ENCODE results near the gene NOC4L.
A peak's percentile ranks its signal among the peaks of the same experiment; 100 is the strongest.
"Not testable (repeated sequence)": the region's sequence is repeated elsewhere in the genome, so short reads cannot be mapped to it uniquely, and the experiment has no call there.

The NOC4L gene

GRCh38 chr12:132144810-132145168, 532 bp downstream of the NOC4L start:
- DNase-seq = peak; percentile 12

DNA sequence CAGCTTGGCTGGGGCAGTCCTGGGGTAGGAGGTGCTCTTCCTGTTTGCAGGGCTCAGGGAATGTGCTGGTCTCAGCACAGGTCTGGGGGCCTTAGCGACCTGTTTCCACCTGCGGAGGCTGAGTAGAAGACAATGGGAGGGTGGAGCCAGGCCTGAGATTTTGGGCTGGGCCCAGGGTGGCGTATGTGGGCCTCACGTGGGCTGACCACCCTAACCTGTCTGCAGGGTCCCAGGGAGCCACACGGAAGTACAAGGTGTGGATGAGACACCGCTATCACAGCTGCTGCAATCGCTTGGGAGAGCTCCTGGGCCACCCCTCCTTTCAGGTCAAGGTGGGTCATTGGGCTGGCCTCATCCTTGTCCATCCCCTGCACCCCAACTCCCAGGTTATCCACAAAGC, 1.1 kb downstream of the NOC4L start:
- DNase-seq = no peak

DNA sequence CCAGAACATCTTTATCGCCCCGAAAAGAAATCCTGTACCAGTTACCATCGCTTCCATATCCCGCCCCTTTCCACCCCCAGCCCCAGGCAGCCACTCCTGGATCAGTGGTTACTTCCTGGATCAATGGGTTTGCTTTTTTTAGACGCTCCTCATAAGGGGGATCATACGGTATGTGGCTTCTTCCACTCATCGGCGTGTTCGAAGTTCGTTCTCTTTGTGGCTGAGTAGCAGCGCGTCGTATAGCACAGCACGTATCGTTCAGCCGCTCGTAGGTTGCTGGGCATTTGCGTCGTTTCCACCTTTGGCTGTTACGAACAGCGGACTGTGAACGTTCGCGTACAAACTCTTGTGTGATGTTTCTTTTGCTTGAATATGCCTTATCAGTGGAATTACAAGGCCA, 1.8 kb downstream of the NOC4L start:
- DNase-seq = no peak

DNA sequence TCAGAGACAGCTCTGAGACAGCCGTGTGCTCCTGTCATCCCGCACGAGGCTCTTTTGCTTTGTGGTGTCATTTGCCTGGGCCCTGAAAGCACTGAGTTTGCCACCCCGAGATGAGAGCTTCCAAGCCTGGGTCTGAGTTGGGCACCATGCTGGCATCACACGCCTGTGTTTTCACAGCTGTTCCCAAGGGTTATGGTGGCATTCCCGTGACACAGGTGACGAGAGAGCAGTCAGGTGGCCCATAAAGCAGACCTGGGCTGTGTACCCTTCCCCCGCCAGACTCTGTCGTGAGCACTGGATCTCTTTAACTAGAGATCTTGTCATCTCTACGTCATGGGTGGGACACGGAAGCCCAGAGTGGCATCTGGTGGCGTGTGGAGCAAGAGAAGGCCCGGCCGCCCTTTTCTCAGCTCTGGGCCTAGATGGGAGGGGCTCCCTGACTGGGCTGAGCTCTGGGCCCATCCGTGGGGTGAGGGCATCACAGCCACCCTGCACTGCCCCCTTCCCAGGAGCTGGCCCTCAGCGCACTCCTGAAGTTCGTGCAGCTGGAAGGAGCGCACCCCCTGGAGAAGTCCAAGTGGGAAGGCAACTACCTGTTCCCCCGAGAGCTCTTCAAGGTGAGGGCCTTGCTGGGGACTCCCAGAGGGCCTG, 2.6 kb downstream of the NOC4L start:
- no peak for DNase-seq

GRCh38 chr12:132147423-132148367, 3.4 kb downstream of the NOC4L start:
- DNase-seq = no peak

GRCh38 chr12:132148368-132149045, 4.2 kb downstream of the NOC4L start:
- DNase-seq = no peak

DNA sequence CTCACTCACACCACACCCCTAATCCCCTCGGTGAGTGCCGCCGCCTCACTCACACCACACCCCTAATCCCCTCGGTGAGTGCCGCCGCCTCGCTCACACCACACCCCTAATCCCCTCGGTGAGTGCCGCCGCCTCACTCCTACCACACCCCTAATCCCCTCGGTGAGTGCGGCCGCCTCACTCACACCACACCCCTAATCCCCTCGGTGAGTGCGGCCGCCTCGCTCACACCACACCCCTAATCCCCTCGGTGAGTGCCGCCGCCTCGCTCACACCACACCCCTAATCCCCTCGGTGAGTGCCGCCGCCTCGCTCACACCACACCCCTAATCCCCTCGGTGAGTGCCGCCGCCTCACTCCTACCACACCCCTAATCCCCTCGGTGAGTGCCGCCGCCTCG, 5.3 kb downstream of the NOC4L start:
- not testable (repeated sequence) for DNase-seq

GRCh38 chr12:132150780-132151144, 6.5 kb downstream of the NOC4L start:
- DNase-seq = no peak

GRCh38 chr12:132151145-132151765, 7.0 kb downstream of the NOC4L start:
- no peak for DNase-seq

GRCh38 chr12:132151766-132152410, 7.6 kb downstream of the NOC4L start:
- DNase-seq = no peak

- DNase-seq = no peak
Observed at GRCh38 chr12:132152411-132152821, 8.2 kb downstream of the NOC4L start.

GRCh38 chr12:132152953-132153352, 8.7 kb downstream of the NOC4L start:
- DNase-seq = no peak

DNA sequence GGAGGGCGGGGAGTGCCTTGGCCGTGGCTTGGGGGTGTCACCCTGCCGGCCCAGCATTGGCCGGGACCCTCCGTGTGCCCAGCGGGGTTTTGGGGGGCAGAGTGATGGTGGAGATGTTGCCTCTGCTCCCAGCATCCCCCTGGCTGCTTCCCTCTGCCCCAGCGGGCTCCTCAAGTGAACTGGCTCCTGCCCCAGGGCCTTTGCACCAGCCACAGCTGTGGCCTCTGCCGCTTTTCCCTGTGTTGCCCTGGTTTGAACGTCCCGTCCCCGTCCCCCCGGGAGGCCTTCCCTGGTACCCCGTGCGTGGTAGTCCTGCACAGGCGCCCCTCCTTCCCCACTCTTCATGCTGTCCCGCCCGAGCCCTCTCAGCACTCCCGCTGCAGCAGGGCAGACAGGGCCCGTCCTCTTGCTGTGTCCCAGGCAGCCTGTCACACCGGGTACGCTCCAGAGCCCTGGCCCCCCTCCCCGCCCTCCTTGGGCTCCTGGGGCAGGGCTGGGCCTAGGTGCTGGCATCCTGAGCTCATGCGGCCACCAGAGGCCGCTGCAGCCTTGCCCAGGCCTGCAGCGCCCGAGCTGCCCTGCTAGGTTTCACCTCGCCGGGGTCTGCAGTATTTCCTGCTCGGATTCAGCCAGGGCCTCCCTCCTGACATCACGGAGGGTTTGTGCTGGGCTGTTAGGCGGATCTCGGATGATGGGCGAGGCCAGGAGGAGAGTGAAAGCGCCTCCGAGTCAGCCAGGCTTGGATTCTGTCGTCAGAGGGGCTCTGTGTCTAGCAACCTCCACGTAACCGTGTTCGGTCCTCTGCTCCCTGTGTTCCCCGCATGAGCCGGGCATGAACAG, 9.5 kb downstream of the NOC4L start:
- peak; percentile 65 for DNase-seq

DNA sequence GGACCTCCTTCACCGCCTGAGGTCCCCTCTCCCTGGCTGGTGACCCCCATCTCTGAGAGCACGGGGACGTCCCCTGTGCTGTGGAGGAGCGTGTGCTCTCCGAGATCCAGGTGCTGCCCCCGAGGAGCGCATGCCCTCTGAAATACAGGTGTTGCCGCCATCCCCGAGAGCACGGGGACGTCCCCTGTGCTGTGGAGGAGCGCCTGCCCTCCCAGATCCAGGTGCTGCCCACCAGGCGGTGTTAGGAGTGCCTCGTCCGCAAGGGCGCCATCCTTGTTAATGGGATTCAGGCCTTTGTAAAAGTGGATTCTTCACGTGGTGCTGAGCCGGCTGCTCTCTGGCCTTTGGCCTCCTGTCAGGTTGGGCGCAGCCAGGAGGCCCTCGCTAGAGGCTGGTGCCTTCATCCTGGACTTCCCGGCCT, 10.1 kb downstream of the NOC4L start:
- no peak for DNase-seq

DNA sequence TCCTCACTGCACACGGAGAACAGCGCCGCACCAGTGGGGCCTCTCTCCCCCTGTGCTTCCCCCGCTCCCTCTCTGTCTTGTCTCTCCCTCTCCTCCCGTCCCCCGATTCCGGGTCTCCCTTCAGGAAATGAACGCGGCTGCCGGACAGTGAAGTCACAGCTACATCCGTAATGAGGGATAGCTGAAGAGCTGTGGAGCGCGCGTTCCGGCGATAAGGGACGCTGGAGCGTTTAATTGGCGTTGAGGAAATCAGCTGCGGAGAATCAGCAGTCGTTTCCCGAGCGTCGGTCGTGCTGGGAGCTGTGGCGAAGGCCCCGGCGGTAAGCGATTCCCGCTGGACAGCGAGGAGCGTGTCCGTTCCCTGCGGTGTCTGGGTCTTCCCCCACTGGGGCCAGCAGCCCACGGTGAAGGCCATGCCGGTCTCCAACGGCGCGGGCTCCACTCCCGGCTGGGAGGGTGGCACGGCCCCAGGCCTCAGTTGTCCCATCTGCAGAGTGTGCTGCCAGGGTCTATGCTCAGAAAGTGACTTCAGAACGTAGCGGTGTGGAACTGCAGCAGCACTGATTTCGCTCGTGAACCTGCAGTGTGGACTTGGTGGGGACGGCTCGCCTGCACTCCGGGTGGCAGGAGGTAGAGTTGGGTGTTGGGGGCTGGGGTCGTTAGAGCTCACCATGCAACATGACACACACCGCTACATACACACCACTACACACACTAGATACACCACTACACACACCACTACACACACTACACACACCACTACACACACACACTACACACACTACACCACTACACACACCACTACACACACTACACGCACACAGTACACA, 10.9 kb downstream of the NOC4L start:
- DNase-seq = no peak

DNA sequence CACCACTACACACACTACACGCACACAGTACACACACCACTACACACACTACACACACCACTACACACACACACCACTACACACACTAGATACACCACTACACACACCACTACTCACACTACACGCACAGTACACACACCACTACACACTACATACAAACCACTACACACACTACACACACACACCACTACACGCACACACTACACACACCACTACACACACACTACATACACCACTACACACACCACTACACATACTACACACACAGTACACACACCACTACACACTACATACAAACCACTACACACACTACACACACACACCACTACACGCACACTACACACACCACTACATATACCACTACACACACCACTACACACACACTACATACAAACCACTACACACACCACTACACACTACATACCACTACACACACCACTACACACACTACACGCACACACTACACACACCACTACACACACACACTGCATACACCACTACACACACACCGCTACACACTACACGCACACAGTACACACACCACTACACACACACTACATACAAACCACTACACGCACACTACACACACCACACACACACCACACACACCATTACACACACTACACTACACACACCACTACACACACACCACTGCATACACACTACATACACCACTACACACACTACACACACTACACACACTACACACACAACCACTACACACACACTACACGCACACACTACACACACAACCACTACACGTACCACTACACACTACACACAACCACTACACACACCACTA, 11.7 kb downstream of the NOC4L start:
- DNase-seq = no peak

DNA sequence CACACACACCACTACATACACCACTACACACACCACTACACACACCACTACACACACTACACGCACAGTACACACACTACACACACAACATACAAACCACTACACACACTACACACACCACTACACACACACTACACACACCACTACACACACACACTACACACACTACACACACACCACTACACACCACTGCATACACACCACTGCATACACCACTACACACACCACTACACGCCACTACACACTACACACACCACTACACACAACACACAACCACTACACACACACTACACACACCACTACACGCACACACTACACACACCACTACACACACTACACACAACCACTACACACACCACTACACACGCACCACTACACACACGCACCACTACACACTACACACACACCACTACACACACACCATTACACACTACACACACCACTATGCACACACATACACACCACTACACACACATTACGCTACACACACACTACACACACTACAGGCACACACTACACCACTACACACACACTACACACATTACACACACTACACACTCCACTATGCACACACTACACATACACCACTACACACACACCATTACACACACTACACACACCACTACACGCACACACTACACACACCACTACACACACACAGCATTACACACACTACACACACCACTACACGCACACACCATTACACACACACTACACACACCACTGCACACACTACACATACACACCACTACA, 12.5 kb downstream of the NOC4L start:
- no peak for DNase-seq

DNA sequence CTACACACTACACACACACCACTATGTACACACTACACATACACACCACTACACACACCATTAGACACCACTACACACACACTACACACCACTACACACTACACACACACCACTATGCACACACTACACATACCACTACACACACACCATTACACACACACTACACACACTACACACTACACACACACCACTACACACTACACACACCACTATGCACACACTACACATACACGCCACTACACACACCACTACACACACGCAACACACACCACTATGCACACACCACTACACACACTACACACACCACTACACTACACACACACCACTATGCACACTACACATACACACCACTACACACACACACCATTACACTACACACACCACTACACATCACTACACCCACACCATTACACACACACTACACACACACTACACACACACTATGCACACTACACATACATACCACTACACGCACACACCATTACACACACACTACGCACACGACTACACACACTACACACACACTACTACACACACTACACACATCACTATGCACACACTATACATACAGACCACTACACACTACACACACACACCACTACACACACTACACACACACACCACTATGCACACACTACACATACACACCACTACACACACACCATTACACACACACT, 13.6 kb downstream of the NOC4L start:
- DNase-seq = no peak

All from hematopoietic multipotent progenitor cell treated with erythropoietin and hydrocortisone succinate and interleukin-3 and kit ligand, for 8 days (in vitro differentiated cells).